OCI-LY1 (cell line): ENCODE results near the gene TUBB1.

Experiments
- CTCF ChIP-seq: fragments of 200-600 bp; sonication (generic), shearing (Covaris generic); IDR thresholded peaks from 2 replicates; pipeline ENCODE4 v1.5.1; 2017; ENCODE audit warnings: mild to moderate bottlenecking, antibody characterized with exemption, low read length, moderate library complexity, mixed read lengths
- EZH2 ChIP-seq: fragments of 200-600 bp; sonication (generic), shearing (Covaris generic); IDR thresholded peaks from 2 replicates; pipeline ENCODE4 v1.8.0; 2017; ENCODE audit warnings: borderline replicate concordance, mixed run types, mild to moderate bottlenecking, antibody characterized with exemption, low read length, moderate library complexity, mixed read lengths

DNA sequence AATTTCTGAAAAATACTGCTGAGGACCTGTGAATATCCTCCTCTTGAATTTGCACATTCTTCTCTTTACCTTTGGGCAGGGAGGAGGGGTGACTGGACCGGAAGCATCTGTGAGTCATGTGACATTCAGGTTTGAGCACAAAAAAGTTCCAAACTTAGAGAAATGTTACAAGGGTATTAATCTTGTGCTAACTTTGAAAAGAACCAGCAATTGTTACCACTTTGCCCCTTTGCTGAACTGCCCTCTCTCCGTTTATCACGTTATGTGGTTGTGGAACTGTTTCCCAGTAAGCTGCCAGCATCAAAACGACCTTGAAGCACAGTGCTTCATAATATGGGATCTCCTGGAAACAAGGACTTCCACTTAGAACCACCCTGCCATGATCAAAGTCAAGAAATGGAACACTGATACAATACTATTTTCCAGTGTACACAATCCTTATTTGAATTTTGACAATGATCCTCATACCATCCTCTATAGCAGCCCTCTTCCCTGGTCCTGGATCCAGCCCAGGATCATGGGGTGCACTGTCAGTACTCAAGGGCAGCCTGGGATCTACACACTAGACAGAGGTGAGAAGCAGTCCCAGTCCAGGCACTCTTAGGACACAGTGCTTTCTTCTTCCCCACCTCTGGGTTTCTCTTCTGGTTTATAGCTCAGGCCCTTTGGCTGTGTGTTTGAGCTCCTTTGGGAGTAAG, 2.3 kb upstream of the TUBB1 start:
- TF ChIP-seq CTCF, result no peak
- TF ChIP-seq EZH2, result no peak
